ENCODE measurements around the gene RNU11.
"Not testable (repeated sequence)": the region's sequence is repeated elsewhere in the genome, so short reads cannot be mapped to it uniquely, and the experiment has no call there.

RNU11 gene

GRCh38 chr1:28682840-28683239, 34.4 kb downstream of the RNU11 start:
- no peaks in the 10 kb centered on the region for H4K20me1 ChIP-seq (ENCODE audit: insufficient read depth, low read length)
- H3K27me3 ChIP-seq (ENCODE audit: insufficient read depth, low read length): no peaks in the 10 kb centered on the region
- no peak overlapping the region for H3K4me3 ChIP-seq (ENCODE audit: low read depth, low read length, poor library complexity, severe bottlenecking)
- no peaks in the 10 kb centered on the region for H3K4me1 ChIP-seq (ENCODE audit: insufficient read depth, low read length, severe bottlenecking)
- H3K27ac ChIP-seq (ENCODE audit: low read depth, low read length, poor library complexity, severe bottlenecking): no peak overlapping the region
- no peaks in the 10 kb centered on the region for H3K9me2 ChIP-seq (ENCODE audit: low read depth, low read length)
- no peaks in the 10 kb centered on the region for H3K79me2 ChIP-seq (ENCODE audit: insufficient read depth, low read length)
- no peaks in the 10 kb centered on the region for H3K9me3 ChIP-seq (ENCODE audit: low read length)
- H3F3A ChIP-seq (ENCODE audit: insufficient read depth, low read length): no peaks in the 10 kb centered on the region
- no peak overlapping the region for H3K4me2 ChIP-seq (ENCODE audit: low read length)
- H3K9ac ChIP-seq (ENCODE audit: low read length): no peak overlapping the region
- TF ChIP-seq CTCF (IDR thresholded peaks at IDR 0.05; ENCODE audit: low read length) (no peak), EZH2 (IDR thresholded peaks at IDR 0.05; ENCODE audit: borderline replicate concordance, low read length) (no peak)
- peaks cover 6% of the 10 kb centered on the region for H3K36me3 ChIP-seq (ENCODE audit: insufficient read depth, low read length)
- no peak overlapping the region for H2AFZ ChIP-seq (ENCODE audit: low read length)

GRCh38 chr1:28684937-28685336, 36.5 kb downstream of the RNU11 start:
- H3K9me3 ChIP-seq (ENCODE audit: low read length): no peaks in the 10 kb centered on the region
- TF ChIP-seq CTCF (IDR thresholded peaks at IDR 0.05; ENCODE audit: low read length) (no peak), EZH2 (IDR thresholded peaks at IDR 0.05; ENCODE audit: borderline replicate concordance, low read length) (no peak)

GRCh38 chr1:28691627-28692026, 43.2 kb downstream of the RNU11 start:
- not testable (repeated sequence) for H3K4me2 ChIP-seq (ENCODE audit: low read length); H3K27ac ChIP-seq (ENCODE audit: low read depth, low read length, poor library complexity, severe bottlenecking); H3K27me3 ChIP-seq (ENCODE audit: insufficient read depth, low read length); H3F3A ChIP-seq (ENCODE audit: insufficient read depth, low read length); H3K4me3 ChIP-seq (ENCODE audit: low read depth, low read length, poor library complexity, severe bottlenecking); H3K9me3 ChIP-seq (ENCODE audit: low read length); H4K20me1 ChIP-seq (ENCODE audit: insufficient read depth, low read length); H3K4me1 ChIP-seq (ENCODE audit: insufficient read depth, low read length, severe bottlenecking); H3K9me2 ChIP-seq (ENCODE audit: low read depth, low read length); H2AFZ ChIP-seq (ENCODE audit: low read length); H3K79me2 ChIP-seq (ENCODE audit: insufficient read depth, low read length); H3K9ac ChIP-seq (ENCODE audit: low read length)
- peaks cover 30% of the 10 kb centered on the region for H3K36me3 ChIP-seq (ENCODE audit: insufficient read depth, low read length)

More at GRCh38 chr1:28684937-28685336, 36.5 kb downstream of the RNU11 start:
- Histone ChIP-seq H3K9ac (ENCODE audit: low read length) (no peak overlapping the region), H3K36me3 (ENCODE audit: insufficient read depth, low read length) (peaks cover 6% of the 10 kb centered on the region), H3K27me3 (ENCODE audit: insufficient read depth, low read length) (no peaks in the 10 kb centered on the region), H3K4me2 (ENCODE audit: low read length) (no peak overlapping the region), H3K79me2 (ENCODE audit: insufficient read depth, low read length) (no peaks in the 10 kb centered on the region), H3K9me2 (ENCODE audit: low read depth, low read length) (no peaks in the 10 kb centered on the region), H3F3A (ENCODE audit: insufficient read depth, low read length) (no peaks in the 10 kb centered on the region), H3K4me3 (ENCODE audit: low read depth, low read length, poor library complexity, severe bottlenecking) (no peak overlapping the region), H3K4me1 (ENCODE audit: insufficient read depth, low read length, severe bottlenecking) (no peaks in the 10 kb centered on the region), H4K20me1 (ENCODE audit: insufficient read depth, low read length) (no peaks in the 10 kb centered on the region), H3K27ac (ENCODE audit: low read depth, low read length, poor library complexity, severe bottlenecking) (no peak overlapping the region), H2AFZ (ENCODE audit: low read length) (no peak overlapping the region)
